Stimulated activated CD4-positive, alpha-beta T cell treated with anti-CD3 and anti-CD28 coated beads, TNF-alpha, amount 100 ng/mL, for 24 hours (primary cell): ENCODE measurements around the gene NCAM2.

Experiments
- DNase-seq, 3 experiments: peaks; one replicate each; pipeline ENCODE4 v3.0.0-alpha.2; 2020; ENCODE audit warnings: low read depth in 3 of 3

The NCAM2 gene

GRCh38 chr21:21210552-21210951 is 212.3 kb downstream of the NCAM2 start:
- DNase-seq: no peak

- DNase-seq: no peak
Measured at GRCh38 chr21:21213297-21213696, 215.1 kb downstream of the NCAM2 start.

GRCh38 chr21:21216047-21216446 is 217.8 kb downstream of the NCAM2 start:
- DNase-seq: no peak

- no peak for DNase-seq
Measured at GRCh38 chr21:21226472-21226871, 228.3 kb downstream of the NCAM2 start.

- DNase-seq: no peak
Measured at GRCh38 chr21:21230672-21231071, 232.5 kb downstream of the NCAM2 start.

GRCh38 chr21:21231913-21232312 is 233.7 kb downstream of the NCAM2 start:
- DNase-seq: no peak

GRCh38 chr21:21232320-21232719 is 234.1 kb downstream of the NCAM2 start:
- DNase-seq: no peak

- DNase-seq: no peak
Measured at GRCh38 chr21:21233051-21233450, 234.8 kb downstream of the NCAM2 start.

GRCh38 chr21:21236996-21237395 is 238.8 kb downstream of the NCAM2 start:
- no peak for DNase-seq

- no peak for DNase-seq
Measured at GRCh38 chr21:21238629-21239400, 240.6 kb downstream of the NCAM2 start.

- DNase-seq: no peak
Measured at GRCh38 chr21:21241391-21241790, 243.2 kb downstream of the NCAM2 start.

- DNase-seq: no peak
Measured at GRCh38 chr21:21246007-21246406, 247.8 kb downstream of the NCAM2 start.

GRCh38 chr21:21247424-21247823 is 249.2 kb downstream of the NCAM2 start:
- DNase-seq: no peak

GRCh38 chr21:21262048-21262447 is 263.8 kb downstream of the NCAM2 start:
- DNase-seq: no peak

GRCh38 chr21:21268061-21268471 is 269.9 kb downstream of the NCAM2 start:
- DNase-seq: no peak

- DNase-seq: no peak
Measured at GRCh38 chr21:21268885-21269284, 270.7 kb downstream of the NCAM2 start.

GRCh38 chr21:21279193-21279901 is 281.1 kb downstream of the NCAM2 start:
- no peak for DNase-seq

- DNase-seq: no peak
Measured at GRCh38 chr21:21283810-21284209, 285.6 kb downstream of the NCAM2 start.

GRCh38 chr21:21286170-21286798 is 288.1 kb downstream of the NCAM2 start:
- no peak for DNase-seq

GRCh38 chr21:21290751-21291150 is 292.5 kb downstream of the NCAM2 start:
- DNase-seq: no peak

- DNase-seq: no peak
Measured at GRCh38 chr21:21291883-21292569, 293.8 kb downstream of the NCAM2 start.

GRCh38 chr21:21295303-21295702 is 297.1 kb downstream of the NCAM2 start:
- no peak for DNase-seq
